Activated T-cell treated with anti-CD3 and anti-CD28 coated beads for 4 hours (primary cell): ENCODE results near the gene DAD1.
"Not testable (repeated sequence)": the region's sequence is repeated elsewhere in the genome, so short reads cannot be mapped to it uniquely, and the experiment has no call there.

Experiments
- DNase-seq: peaks from one replicate; pipeline ENCODE4 v3.0.0-alpha.2; 2020

DAD1 gene

GRCh38 chr14:22549981-22550673 is 38.9 kb downstream of the DAD1 start:
- no peak for DNase-seq

DNA sequence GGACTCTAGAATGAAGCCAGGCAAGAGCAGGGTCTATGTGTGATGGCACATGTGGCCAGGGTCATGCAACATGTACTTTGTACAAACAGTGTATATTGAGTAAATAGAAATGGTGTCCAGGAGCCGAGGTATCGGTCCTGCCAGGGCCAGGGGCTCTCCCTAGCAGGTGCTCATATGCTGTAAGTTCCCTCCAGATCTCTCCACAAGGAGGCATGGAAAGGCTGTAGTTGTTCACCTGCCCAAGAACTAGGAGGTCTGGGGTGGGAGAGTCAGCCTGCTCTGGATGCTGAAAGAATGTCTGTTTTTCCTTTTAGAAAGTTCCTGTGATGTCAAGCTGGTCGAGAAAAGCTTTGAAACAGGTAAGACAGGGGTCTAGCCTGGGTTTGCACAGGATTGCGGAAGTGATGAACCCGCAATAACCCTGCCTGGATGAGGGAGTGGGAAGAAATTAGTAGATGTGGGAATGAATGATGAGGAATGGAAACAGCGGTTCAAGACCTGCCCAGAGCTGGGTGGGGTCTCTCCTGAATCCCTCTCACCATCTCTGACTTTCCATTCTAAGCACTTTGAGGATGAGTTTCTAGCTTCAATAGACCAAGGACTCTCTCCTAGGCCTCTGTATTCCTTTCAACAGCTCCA is 39.6 kb downstream of the DAD1 start:
- DNase-seq: no peak

DNA sequence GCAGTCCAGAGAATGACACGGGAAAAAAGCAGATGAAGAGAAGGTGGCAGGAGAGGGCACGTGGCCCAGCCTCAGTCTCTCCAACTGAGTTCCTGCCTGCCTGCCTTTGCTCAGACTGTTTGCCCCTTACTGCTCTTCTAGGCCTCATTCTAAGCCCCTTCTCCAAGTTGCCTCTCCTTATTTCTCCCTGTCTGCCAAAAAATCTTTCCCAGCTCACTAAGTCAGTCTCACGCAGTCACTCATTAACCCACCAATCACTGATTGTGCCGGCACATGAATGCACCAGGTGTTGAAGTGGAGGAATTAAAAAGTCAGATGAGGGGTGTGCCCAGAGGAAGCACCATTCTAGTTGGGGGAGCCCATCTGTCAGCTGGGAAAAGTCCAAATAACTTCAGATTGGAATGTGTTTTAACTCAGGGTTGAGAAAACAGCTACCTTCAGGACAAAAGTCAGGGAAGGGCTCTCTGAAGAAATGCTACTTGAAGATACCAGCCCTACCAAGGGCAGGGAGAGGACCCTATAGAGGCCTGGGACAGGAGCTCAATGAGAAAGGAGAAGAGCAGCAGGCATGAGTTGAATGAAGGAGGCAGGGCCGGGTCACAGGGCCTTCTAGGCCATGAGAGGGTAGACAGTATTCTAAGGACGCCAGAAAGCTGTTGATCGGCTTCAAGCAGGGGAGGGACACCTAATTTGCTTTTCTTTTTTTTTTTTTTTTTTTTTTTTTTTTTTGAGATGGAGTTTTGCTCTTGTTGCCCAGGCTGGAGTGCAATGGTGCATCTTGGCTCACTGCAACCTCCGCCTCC is 40.9 kb downstream of the DAD1 start:
- DNase-seq: no peak

DNA sequence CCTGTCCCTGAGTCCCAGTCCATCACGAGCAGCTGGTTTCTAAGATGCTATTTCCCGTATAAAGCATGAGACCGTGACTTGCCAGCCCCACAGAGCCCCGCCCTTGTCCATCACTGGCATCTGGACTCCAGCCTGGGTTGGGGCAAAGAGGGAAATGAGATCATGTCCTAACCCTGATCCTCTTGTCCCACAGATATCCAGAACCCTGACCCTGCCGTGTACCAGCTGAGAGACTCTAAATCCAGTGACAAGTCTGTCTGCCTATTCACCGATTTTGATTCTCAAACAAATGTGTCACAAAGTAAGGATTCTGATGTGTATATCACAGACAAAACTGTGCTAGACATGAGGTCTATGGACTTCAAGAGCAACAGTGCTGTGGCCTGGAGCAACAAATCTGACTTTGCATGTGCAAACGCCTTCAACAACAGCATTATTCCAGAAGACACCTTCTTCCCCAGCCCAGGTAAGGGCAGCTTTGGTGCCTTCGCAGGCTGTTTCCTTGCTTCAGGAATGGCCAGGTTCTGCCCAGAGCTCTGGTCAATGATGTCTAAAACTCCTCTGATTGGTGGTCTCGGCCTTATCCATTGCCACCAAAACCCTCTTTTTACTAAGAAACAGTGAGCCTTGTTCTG is 41.6 kb downstream of the DAD1 start:
- DNase-seq: no peak

DNA sequence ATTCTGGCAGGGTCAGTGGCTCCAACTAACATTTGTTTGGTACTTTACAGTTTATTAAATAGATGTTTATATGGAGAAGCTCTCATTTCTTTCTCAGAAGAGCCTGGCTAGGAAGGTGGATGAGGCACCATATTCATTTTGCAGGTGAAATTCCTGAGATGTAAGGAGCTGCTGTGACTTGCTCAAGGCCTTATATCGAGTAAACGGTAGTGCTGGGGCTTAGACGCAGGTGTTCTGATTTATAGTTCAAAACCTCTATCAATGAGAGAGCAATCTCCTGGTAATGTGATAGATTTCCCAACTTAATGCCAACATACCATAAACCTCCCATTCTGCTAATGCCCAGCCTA is 42.3 kb downstream of the DAD1 start:
- DNase-seq: no peak

- no peak for DNase-seq
Measured at GRCh38 chr14:22545842-22546721, 42.9 kb downstream of the DAD1 start.

GRCh38 chr14:22544881-22545420 is 44.1 kb downstream of the DAD1 start:
- no peak for DNase-seq

DNA sequence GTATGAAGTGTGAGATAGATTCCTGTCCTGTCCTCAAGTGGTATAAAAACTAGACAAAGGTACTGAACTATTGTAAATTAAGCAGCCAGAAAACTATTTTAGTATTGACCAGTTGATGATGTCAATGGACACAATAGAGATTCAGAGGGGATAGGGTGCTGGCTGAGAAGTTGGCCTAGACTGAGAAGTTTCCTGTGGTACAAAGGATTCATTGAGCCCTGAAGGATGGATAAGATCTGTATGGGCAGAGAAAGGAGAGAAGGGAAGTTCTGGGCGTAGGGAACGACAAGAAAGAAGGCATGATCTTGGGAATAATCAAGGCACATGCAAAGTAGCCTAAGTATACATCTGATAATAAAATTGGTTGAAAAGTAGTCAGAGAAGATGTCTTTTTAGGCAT is 44.6 kb downstream of the DAD1 start:
- no peak for DNase-seq

DNA sequence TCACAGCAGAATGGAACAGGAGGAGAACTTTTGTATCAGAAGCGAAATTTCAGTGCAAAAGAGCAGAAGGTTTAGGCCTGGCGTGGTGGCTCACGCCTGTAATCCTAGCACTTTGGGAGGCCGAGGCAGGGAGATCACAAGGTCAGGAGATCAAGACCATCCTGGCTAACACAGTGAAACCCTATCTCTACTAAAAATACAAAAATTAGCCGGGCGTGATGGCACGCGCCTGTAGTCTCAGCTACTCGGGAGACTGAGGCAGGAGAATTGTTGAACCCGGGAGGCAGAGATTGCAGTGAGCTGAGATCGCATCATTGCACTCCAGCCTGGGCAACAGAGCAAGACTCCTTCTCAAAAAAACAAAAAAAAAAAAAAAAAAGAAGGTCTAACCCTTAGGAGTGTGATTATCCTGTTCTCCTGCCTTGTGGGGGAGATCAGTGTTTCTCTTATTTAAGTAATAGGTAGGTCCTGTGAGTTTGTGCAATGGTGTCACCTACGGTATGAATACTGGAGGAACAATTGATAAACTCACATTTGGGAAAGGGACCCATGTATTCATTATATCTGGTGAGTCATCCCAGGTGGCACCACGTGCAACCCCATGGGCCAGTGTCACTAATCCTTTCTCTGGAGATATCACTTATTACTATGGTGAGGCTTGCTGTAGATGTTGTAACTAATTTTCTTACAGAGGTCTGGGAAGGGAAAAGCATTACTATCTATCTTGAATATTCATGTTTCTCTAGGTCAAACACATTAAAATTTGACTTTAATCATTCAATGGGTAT is 45.3 kb downstream of the DAD1 start:
- DNase-seq: not testable (repeated sequence)

- no peak for DNase-seq
Measured at GRCh38 chr14:22542360-22542759, 46.7 kb downstream of the DAD1 start.

DNA sequence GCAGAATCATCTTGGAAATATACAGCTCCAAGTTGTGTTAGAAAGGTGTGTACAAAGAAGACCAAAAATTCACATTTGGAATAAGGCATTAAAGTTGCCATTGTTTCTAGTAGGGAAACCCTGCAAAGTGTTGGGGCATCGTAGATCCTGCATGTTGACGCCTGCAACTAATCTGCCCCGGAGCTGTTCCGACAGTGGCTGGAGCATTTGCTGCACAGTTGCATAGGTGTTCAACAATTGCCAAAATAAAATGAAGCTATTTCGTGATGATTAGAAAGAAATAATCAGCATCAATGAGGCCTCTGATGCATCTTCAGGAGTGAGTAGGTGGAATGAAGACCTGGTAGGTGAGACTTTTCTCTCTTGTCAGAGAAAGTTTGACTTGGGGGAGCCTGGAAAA is 47.3 kb downstream of the DAD1 start:
- DNase-seq: no peak

DNA sequence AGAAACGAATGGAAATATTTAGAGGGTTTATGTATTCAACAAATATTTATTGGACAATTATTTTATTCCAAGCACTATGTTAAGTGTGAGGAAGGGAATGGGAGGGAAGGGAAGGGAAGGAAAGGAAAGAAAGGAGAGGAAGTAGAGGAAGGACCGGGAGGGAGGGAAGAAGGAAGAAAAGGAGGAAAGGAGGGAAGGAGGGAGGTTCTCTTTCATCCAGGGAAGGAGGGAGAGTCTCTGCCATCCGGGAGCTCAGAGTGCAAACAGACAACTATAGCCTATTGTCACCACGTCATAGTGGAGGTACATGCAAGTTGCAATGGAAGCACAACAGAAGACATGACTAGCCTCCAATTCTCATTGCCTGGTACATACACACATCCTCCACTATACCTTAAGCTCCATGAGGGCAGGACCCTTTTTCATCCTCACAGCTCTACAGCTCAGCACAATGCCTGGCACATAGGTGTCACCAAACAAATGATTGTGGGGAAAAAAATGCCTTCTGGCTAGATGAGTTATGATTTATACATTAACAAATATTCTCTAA is 48.1 kb downstream of the DAD1 start:
- DNase-seq: no peak

GRCh38 chr14:22540293-22540692 is 48.7 kb downstream of the DAD1 start:
- DNase-seq: no peak

- DNase-seq: no peak
Measured at GRCh38 chr14:22539831-22540230, 49.2 kb downstream of the DAD1 start.

- DNase-seq: no peak
Measured at GRCh38 chr14:22538671-22539228, 50.3 kb downstream of the DAD1 start.

DNA sequence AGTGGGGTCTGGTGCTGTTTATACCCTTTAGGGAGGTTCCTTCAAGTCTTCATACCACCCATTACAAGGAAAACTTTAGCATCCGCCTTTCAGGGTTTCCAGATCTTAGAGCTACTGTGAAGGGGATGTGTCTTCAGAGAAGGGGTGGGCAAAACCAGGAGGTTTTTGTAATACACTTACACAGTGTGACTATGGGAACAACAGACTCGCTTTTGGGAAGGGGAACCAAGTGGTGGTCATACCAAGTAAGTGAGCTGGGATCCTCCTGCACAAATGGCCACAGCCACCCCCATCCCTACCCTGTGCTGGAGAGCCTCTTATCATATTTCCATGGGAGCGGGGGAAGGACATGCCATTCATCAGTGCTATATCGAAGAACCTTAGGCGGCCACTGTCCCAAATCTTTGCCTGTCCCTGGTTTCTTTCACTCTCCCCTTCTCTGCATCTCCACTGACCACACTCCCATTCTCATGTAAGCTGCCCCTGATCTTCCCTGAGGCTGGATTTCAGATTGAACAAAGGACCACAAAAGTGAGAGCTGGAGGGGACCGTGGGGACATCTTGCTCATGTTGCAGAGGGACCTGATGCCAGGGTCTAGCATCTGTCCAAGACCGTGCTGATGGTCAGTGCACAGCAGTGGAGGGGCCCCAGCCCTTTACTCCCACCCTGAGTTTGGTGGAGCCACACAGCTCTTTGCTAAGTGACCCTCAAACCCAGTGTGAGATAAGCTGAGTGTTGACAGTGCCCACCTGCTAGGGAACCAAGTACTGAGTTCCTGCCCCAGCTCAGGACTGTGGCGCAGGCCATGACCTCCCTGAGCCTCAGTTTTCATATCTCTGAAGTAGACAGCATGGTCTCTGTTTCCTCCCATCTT is 51.4 kb downstream of the DAD1 start:
- no peak for DNase-seq

- peak; percentile 80 for DNase-seq
Measured at GRCh38 chr14:22536853-22537338, 52.1 kb downstream of the DAD1 start.

DNA sequence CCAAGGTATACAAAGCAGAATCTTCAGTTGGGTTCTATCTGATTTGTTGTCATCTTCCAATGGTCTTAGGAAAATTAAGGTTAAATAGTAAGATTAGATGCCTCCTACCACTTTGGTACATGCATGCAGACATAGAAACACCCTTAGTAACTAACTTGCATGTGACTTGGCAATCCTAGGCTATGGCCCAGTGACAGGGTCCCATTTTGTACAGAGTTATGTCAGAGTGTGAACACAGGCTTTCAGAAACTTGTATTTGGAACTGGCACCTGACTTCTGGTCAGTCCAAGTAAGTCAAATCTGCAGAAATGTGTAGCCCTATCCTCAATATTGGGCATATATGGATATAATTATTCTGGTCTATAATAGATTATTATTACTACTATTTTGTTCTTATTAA is 53.1 kb downstream of the DAD1 start:
- DNase-seq: no peak

DNA sequence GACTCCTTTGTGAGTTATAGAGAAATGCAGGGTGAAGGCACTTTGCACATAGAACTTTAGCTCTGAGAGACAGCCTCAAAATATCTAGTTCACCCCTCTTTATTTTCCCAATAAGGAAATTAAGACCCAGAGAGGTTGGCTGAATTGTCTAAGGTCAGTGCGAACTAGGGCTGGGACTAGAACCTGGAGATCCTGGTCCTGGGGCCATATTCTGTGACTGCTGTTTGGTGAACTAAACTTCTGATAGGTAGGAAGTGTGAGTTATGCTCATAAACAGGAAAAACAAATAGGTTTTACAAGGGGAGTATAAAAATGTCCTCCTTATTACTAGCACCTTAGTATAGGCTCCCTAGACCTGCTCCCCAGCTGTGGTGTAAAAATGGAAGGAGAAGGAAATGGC is 53.9 kb downstream of the DAD1 start:
- no peak for DNase-seq

DNA sequence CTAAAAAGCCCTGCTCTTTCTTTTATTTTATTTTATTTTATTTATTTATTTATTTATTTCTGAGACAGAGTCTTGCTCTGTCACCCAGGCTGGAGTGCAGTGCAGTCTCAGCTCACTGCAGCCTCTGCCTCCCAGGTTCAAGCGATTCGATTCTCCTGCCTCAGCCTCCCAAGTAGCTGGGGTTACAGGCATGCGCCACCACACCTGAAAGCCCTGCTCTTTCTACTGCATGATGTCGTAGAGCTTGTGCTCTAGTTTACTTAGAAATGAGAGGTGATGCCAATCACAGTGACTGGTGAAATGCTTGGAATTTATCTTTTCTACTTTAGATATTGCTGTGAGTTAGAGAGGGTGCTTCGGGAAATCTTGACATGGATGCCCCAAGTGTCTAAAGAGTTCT is 54.5 kb downstream of the DAD1 start:
- DNase-seq: no peak
